ENCODE results near the gene MMP11.

MMP11 gene

DNA sequence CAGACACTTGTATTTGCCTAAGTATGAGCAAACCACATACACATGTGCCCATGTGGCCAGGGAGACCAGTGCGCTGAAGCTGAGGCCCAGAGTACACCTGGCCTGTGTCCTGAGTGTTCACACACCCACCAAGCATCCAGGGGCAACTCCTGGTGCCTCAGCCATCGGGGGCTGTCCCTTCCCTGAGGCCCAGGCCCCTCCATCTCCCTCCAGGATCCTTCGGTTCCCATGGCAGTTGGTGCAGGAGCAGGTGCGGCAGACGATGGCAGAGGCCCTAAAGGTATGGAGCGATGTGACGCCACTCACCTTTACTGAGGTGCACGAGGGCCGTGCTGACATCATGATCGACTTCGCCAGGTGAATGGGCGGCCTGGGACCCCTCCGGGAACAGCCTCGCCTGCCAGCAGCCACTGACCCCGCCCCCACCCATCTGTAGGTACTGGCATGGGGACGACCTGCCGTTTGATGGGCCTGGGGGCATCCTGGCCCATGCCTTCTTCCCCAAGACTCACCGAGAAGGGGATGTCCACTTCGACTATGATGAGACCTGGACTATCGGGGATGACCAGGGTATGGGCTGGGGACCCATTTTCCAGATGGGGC is 7.6 kb downstream of the MMP11 start:
- in situ Hi-C loops (cut with MboI; ENCODE audit: low sequenced_read_pairs): no loop called here

DNA sequence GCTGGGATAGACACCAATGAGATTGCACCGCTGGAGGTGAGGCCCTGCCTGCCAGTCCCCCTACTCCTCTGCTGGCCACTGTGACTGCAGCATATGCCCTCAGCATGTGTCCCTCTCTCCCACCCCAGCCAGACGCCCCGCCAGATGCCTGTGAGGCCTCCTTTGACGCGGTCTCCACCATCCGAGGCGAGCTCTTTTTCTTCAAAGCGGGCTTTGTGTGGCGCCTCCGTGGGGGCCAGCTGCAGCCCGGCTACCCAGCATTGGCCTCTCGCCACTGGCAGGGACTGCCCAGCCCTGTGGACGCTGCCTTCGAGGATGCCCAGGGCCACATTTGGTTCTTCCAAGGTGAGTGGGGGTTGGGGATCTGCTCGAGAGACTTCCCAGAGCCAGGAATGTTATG is 8.4 kb downstream of the MMP11 start:
- in situ Hi-C loops (cut with MboI; ENCODE audit: low sequenced_read_pairs): no loop called here

DNA sequence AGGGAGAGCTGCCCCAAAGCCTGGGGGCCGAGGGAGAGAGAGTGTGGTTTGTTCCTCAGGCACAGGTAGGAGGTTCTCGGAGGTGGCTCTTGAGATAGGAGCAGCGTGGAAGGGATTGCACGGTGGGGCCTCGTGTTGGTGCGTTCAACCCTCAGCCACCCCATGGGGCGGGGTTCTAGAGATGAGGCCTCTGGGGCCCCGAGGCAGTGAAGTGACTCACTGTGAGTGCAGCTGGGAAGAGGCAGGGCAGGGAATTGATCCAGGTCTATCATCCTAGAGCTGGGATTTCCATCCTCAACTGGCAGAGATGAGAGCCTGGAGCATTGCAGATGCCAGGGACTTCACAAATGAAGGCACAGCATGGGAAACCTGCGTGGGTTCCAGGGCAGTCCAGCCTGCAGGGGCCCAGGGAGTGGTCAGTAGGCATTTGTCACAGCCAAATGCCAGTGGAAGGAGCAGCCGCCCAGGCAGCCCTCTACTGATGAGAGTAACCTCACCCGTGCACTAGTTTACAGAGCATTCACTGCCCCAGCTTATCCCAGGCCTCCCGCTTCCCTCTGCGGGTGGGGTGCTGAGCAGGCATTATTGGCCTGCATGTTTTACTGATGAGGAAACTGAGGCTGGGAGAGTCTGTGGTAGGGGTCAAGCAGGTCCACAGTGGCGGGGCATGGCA is 9.0 kb downstream of the MMP11 start:
- in situ Hi-C loops (cut with MboI; ENCODE audit: low sequenced_read_pairs): no loop called here

DNA sequence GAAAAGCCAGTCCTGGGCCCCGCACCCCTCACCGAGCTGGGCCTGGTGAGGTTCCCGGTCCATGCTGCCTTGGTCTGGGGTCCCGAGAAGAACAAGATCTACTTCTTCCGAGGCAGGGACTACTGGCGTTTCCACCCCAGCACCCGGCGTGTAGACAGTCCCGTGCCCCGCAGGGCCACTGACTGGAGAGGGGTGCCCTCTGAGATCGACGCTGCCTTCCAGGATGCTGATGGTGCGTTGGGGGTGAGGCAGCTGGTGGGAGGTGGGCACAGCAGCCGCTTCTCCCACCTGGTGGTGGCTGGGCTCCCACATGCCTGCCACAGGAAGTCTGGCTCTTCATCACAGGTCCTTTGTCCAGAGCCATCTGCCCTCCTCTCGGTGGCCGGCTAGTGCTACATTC is 9.6 kb downstream of the MMP11 start:
- in situ Hi-C loops (cut with MboI; ENCODE audit: low sequenced_read_pairs): no loop called here

DNA sequence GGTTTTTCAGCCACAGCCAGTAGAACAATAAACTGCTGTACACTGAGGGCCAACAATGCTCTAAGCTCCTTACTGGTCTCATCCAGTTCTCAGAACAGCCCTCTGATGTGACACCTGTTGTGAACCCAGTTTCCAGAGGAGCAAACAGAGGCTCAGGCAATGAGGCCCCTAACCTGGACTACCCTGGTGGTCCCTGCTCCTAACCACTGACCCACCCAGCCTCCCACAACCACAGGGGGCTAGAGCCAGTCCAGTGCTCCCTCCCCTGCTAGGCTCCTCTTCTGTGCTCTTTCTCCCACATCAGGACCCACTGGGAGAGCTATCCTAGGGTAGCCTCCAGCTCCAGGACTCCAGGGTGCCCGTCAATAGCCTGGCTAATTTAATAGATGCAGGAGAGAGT is 10.1 kb downstream of the MMP11 start:
- in situ Hi-C loops (cut with MboI; ENCODE audit: low sequenced_read_pairs): no loop called here

DNA sequence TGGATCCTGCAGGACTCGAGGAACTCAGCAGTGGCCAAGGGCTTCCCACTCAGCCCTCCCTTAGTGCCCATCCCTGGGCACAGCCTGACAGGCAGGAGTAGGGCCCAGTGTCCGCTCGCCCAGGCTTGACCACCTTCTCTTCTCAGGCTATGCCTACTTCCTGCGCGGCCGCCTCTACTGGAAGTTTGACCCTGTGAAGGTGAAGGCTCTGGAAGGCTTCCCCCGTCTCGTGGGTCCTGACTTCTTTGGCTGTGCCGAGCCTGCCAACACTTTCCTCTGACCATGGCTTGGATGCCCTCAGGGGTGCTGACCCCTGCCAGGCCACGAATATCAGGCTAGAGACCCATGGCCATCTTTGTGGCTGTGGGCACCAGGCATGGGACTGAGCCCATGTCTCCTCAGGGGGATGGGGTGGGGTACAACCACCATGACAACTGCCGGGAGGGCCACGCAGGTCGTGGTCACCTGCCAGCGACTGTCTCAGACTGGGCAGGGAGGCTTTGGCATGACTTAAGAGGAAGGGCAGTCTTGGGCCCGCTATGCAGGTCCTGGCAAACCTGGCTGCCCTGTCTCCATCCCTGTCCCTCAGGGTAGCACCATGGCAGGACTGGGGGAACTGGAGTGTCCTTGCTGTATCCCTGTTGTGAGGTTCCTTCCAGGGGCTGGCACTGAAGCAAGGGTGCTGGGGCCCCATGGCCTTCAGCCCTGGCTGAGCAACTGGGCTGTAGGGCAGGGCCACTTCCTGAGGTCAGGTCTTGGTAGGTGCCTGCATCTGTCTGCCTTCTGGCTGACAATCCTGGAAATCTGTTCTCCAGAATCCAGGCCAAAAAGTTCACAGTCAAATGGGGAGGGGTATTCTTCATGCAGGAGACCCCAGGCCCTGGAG is 10.9 kb downstream of the MMP11 start:
- in situ Hi-C loops (cut with MboI; ENCODE audit: low sequenced_read_pairs): no loop called here

DNA sequence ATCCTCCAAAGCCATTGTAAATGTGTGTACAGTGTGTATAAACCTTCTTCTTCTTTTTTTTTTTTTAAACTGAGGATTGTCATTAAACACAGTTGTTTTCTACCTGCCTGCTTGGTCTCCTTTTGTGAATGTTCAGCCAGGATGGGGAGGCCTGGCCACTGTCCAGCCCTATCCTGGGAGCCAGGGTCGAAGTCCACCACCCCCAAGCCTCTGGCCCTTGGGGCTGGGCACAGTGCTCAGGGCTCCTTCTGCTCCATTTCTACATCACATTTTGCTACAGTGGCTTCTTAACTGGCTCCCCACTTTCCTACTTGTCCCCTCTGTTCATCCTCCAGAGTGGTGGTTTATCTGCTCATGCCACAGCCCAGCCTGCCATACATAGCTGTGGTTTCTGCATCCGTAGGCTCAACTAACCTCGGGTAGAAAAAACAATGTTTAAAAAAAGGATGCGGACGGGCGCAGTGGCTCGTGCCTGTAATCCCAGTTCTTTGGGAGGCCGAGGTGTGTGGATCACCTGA is 11.6 kb downstream of the MMP11 start:
- in situ Hi-C loops (cut with MboI; ENCODE audit: low sequenced_read_pairs): no loop called here

DNA sequence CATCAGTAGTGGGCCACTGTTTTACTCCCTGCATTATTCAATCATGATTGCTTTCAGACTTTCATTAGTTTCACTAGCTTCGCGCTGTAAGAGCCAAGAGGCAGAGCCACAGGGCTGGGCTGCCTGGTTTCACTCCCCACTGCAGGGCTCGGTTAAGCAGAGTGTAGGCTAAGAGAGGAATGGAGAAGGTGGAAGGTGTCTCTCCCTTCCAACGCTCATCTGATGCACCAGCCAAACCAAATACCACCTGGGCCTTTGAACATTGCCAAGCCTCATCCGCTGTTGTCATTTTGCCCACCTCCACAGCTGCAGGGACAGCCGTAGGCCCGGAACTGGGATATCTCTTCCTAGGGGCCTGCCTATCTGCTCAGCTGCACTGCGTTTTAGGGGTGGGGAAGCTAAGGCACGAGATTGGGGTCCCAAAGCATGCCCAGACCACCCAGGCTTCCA is 13.6 kb downstream of the MMP11 start:
- in situ Hi-C loops (cut with MboI; ENCODE audit: low sequenced_read_pairs): no loop called here

DNA sequence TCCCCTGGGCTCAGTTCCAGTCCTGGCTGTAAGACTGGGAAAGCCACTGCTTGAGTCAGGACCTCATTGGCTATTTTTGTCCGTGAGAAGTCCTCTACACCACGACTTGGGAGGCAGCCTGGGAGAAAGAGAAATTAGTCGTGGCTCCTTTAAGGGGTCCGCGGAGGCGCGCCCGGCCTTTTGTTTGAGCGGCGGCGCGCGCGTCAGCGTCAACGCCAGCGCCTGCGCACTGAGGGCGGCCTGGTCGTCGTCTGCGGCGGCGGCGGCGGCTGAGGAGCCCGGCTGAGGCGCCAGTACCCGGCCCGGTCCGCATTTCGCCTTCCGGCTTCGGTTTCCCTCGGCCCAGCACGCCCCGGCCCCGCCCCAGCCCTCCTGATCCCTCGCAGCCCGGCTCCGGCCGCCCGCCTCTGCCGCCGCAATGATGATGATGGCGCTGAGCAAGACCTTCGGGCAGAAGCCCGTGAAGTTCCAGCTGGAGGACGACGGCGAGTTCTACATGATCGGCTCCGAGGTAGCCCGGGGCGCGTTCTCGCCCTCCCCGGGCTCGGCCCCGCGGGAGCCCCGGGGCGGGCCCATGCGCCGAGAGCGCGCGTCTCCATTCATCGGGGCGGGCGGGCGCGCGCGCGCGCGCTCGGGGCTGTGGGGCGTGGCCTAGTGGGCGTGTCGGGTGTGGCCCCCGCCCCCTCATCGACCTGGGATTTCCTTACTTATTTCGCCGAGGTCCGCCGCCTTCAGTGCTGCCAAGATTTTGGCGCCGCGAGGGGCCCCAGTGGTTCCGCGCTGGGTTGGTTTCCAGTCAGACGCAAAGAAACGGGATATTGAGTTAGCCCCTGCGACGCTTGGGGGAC is 14.3 kb downstream of the MMP11 start, which contains the start of gene SMARCB1:
TSS of gene SMARCB1 (plus strand) at position 215 of the 848 bp plus-strand sequence. CDS start at position 419, 204 bp downstream.
- in situ Hi-C loops (cut with MboI; ENCODE audit: low sequenced_read_pairs): no loop called here

DNA sequence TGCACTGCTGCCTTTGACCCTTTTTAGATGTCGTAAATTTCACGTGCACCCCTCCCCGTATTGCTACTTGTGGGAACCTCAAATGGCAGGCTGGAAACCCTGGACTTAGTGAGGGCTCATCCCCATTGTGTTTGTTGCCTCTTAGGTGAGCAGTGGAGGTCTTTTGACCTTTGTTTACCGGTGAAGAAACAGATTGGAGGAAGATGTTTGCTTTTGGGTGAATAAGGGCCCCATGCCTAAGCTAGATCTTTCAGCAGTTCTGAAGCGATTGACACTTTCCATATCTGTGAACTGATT is 14.9 kb downstream of the MMP11 start:
- in situ Hi-C loops (cut with MboI; ENCODE audit: low sequenced_read_pairs): no loop called here

DNA sequence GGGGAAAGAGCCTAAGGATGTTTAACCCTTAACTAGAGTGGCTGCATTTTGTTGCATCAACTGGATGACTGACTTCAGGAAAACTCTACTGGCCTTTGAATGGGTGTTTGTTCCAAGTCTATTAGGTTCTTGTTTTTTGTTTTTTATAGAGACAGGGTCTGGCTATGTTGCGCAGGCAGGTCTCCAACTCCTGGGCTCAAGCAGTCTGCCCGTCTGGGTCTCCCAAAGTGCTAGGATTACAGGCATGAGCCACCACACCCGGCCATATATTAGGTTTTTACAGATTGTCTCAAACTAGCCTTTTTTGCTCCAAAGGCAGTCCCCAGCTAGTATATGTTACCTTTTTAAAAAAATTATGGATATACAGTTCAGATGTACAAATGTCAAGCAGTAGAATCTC is 15.3 kb downstream of the MMP11 start:
- in situ Hi-C loops (cut with MboI; ENCODE audit: low sequenced_read_pairs): no loop called here

DNA sequence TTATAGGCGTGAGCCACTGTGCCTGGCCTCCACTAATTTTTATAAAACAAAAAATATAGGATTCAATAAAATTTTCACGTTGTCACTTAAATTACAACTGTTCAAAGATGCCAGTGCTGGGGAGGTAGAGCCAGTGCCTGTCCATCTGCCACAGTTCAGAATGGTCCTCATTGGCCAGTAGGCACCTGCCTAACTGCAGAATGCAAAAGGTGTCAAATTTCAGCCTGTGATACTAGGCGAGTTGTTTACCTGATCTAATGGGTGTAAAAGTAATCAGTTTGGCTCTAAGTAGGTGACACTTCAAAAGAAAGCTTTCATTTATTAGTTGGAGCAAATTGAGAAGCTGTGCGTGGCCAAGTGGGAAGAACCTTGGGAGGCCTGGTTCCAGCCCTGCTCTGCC is 16.5 kb downstream of the MMP11 start:
- in situ Hi-C loops (cut with MboI; ENCODE audit: low sequenced_read_pairs): no loop called here

DNA sequence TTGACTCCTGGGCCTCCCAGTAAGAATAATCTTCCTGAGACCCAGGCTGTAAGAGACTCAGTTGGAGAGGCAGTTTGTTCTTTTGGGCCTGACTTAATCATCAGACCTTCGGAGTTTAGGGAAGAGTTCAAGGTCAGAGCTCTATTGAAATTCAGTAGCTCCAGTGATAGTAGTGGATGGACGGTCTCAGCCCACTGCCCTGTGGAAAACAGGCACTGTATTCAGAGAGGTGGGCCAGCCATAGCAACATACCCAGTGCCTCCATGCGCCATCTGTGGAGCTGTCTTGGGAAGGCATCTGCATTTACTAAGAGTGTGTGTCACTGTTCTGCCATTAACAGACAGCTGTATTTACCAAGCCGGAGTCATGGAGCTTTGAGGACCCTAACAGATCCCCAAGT is 17.0 kb downstream of the MMP11 start:
- in situ Hi-C loops (cut with MboI; ENCODE audit: low sequenced_read_pairs): no loop called here

DNA sequence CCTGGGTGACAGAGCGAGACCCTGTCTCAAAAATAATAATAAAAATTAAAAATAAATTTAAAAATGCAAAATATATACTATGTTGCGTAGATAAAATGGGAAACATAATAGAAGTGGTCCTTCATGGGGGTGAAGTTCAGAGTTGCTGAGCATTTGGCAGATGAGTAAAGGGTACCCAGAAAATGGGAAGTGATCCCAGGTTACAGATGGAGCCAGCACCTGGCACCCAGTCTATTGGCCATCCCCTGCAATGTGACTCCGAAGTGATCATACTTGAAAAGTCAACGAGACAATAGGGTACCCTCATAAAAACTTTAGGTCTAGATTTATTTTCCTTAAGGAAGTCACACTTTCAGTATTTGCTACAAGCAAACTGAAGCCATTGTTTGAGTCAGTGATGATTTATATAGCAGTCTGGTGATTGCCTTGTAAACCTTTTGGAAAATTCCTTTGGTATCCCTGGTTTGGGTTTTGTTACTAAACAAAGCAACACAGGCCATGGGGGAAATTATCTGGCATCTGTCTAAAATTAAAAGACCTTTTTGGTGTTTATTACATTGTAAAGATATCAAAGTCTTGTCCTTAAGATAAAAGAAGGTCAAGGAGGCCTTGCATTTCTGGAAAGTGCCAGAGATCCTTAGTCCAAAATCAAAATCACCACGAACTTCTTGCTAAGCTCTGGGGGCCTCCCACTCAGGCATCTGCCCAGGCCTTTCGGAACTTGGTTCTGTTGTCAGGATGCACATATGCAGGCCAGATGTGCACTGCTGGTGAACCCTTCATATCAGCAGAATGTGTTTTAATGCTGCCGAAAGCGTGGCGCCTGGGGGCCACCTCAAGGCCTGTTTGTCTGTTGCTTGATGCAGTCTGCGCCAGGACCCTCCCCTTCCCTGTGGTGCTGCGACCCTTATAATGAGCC is 18.4 kb downstream of the MMP11 start:
- in situ Hi-C loops (cut with MboI; ENCODE audit: low sequenced_read_pairs): no loop called here

DNA sequence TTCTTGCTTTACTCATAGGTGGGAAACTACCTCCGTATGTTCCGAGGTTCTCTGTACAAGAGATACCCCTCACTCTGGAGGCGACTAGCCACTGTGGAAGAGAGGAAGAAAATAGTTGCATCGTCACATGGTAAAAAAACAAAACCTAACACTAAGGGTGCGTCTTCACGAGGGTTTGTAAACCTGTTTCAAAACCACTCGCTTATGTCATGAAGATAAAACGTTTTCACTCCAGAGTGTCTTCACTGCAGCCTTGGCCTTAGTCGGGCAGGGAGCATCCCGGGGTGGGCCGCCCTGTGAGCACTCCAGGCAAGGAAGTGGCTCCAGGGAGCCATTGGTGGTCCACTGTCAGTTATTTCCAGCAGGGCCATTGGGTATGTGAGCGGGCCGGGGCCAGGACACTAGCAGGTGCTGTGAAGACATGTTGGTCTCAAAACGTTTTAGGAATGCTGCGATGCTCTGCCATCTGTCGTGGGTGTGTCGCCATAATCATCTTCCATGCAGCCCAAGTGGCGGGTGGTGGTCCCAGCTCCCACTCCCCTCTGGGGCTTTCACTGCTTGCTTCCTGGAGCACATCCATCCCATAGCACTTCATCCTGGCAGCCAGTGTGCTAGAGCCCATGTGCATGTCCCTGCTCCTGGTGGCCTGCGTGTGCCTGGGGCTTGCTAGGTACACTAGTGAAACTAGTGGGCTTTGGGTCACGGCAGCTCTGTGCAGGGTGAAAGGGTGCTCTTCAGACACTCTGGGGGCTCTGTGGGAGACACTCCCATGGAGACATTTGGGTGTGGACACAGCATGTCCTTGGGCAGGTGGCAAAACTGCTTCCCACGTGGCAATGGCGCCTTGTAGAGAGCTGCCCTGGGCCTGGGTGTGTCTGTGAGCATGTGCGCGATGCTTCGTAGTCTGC is 19.3 kb downstream of the MMP11 start:
- in situ Hi-C loops (cut with MboI; ENCODE audit: low sequenced_read_pairs): no loop called here

DNA sequence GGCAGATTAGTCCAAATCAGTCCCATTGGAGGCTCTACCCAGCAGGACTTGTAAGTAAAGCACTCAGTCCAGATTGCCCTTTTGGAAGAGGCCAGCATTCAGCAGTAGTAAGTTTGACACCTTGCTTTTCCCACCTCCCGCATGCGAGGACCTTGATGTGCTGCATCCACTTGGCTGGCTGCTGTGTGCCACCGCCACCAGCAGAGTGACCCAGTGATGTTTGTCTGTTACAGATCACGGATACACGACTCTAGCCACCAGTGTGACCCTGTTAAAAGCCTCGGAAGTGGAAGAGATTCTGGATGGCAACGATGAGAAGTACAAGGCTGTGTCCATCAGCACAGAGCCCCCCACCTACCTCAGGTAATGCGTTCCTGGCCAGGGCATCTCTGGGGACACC is 20.7 kb downstream of the MMP11 start:
- in situ Hi-C loops (cut with MboI; ENCODE audit: low sequenced_read_pairs): no loop called here

DNA sequence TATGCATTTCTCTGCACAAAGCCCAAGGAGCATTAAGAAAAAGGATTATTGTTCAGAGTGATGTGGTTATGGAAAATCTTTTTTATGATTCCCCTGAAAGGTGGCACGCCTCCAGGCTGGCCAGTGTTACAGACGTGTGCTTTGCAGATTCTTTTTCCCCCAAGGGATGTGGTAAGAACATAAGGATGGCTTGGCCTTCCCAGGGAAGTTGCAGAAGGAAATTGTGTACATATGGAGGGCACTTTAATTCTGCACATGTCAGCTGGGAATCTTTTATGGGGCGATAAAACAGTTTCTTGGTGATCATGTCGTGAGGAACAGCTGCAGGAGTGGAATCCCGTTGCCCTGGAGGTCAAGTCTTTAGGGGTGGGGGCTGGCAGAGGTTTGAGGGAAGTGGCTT is 23.8 kb downstream of the MMP11 start:
- in situ Hi-C loops (cut with MboI; ENCODE audit: low sequenced_read_pairs): no loop called here

DNA sequence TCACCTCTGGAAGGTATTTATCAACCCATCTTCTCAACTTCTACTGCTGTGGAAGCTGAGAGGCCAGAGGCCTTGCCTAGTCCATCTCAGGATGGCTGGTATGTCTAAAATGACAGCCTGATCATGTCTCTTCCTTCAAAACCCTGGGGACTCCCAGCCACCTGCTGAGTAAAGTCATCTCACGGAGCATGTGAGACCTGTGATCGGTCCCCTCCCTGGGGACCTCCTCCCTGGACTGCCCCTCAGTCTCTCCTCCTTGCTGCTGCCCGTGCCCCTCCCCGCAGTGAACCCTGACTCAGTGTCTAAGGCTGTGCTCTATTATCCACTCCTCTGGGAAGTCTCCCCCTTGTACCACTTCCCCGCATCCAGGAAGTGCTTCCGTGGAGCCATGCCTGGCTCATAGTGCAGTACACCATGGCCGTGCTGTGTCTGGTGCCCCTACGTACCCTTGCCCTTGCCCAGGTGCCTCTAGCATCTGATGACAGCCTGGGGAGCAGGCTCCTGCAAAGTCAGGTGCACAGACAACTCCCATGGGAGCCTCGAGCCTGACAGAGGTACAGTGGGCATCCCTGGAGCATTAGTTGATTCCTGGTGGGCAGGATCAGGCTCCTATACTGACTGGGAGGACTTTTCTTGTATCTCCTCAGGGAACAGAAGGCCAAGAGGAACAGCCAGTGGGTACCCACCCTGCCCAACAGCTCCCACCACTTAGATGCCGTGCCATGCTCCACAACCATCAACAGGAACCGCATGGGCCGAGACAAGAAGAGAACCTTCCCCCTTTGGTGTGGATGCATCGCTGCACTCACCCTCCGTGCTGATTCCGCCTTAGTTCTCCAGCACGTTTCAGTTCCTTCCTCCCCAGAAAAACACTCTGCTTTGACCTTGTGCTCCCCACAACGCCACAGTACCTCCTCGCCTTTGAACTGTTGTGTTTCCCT is 27.9 kb downstream of the MMP11 start:
- in situ Hi-C loops (cut with MboI; ENCODE audit: low sequenced_read_pairs): no loop called here

Data from HL-60/S4 treated with phorbol 12-myristate 13-acetate at 8.2 ng/mL for 4 days and 3 days (cell line).